HepG2 (cell line): Measurements from ENCODE around the gene TMEM131L. TPM values are rescaled to one million over a fixed set of nuclear protein-coding genes. Genes with fewer than 3 reads are reported as not detected.

ENCODE experiments used
- ATAC-seq: fragments of 200-7000 bp; cut with Tn5 transposase; 3 replicates; pipeline ENCODE4 v1.9.1; 2020; ENCODE audit warnings: mild to moderate bottlenecking, moderate library complexity
- BruUV-seq: library from RNA; stranded (reverse); fragments of 400-500 nt; replicated peaks from 2 replicates; lab custom pipeline; 2021; lab: Mats Ljungman, UMichigan
- CTCF ChIA-PET: fragments of 300-600 bp; formaldehyde crosslinking; extraction: SDS; loops from one replicate; lab custom pipeline; 2021; ENCODE audit warnings: low total read pairs, inconsistent platforms, low intra/inter-chr PET ratio; lab: Yijun Ruan, JAX
- POLR2A ChIA-PET: fragments of 350-600 bp; sonication (Branson Sonifier 250); formaldehyde crosslinking; loops from one replicate; lab custom pipeline; 2020; ENCODE audit warnings: antibody characterized with exemption, inconsistent platforms; lab: Yijun Ruan, JAX
- DNase-seq: peaks from one replicate; pipeline ENCODE4 v3.0.0-alpha.2; 2015; ENCODE audit warnings: low spot score
- FAIRE-seq: peaks from 3 replicates; lab custom pipeline; 2011; peaks lifted over from hg19 to GRCh38; lab: Jason Lieb, UNC
- H2AFZ ChIP-seq: one replicate; pipeline ENCODE4 v1.6.1; 2011; ENCODE audit warnings: low read length, inconsistent platforms
- H3K27ac ChIP-seq: fragments of 300-600 bp; 3 replicates; pipeline ENCODE4 v1.8.0; 2011; ENCODE audit warnings: mixed run types, mild to moderate bottlenecking, mixed read lengths, low read length, inconsistent platforms; ENCODE audit not compliant: insufficient read depth; ENCODE audit errors: extremely low read length
- H3K27me3 ChIP-seq, 2 experiments: fragments of 200-600 bp in 1 of 2; 2 replicates in 1 of 2; 3 replicates in 1 of 2; pipeline versions ENCODE4 v1.6.0 to v1.8.0; 2011; ENCODE audit warnings: low read length in 2 of 2, mild to moderate bottlenecking in 2 of 2, moderate library complexity in 2 of 2, inconsistent platforms in 1 of 2; ENCODE audit not compliant: insufficient read depth in 2 of 2, control insufficient read depth in 1 of 2
- H3K36me3 ChIP-seq, 2 experiments: fragments of 200-600 bp in 1 of 2; replicated peaks in 1 of 2; 2 replicates in 1 of 2; 3 replicates in 1 of 2; pipeline versions ENCODE4 v1.5.1 to v1.8.0; 2011; ENCODE audit warnings: low read length in 2 of 2, inconsistent platforms in 1 of 2; ENCODE audit not compliant: insufficient read depth in 2 of 2, control insufficient read depth in 1 of 2
- H3K4me1 ChIP-seq: 2 replicates; pipeline ENCODE4 v1.5.1; 2012; ENCODE audit warnings: low read length, inconsistent platforms; ENCODE audit not compliant: insufficient read depth
- H3K4me2 ChIP-seq: 2 replicates; pipeline ENCODE4 v1.6.0; 2011; ENCODE audit warnings: low read depth, low read length, inconsistent platforms
- H3K4me3 ChIP-seq, 3 experiments: fragments of 200-600 bp in 1 of 3; sonication (generic), shearing (Covaris generic) in 1 of 3; replicated peaks in 1 of 3; 2 replicates each; pipeline ENCODE4 v1.5.1; 2011 to 2016; ENCODE audit warnings: low read length in 3 of 3, inconsistent platforms in 2 of 3, low read depth in 2 of 3, mild to moderate bottlenecking in 2 of 3, control low read depth in 1 of 3, mixed read lengths in 1 of 3; ENCODE audit not compliant: insufficient read depth in 1 of 3
- H3K79me2 ChIP-seq: one replicate; pipeline ENCODE4 v1.6.1; 2011; ENCODE audit warnings: low read length, inconsistent platforms; ENCODE audit not compliant: insufficient read depth
- H3K9ac ChIP-seq: 2 replicates; pipeline ENCODE4 v1.6.0; 2011; ENCODE audit warnings: mild to moderate bottlenecking, low read depth, low read length, inconsistent platforms; ENCODE audit not compliant: insufficient read depth
- H3K9me3 ChIP-seq: 2 replicates; pipeline ENCODE4 v1.5.1; 2012; ENCODE audit warnings: mild to moderate bottlenecking, low read length
- H4K20me1 ChIP-seq: 2 replicates; pipeline ENCODE4 v1.6.0; 2011; ENCODE audit warnings: inconsistent platforms, mild to moderate bottlenecking, low read length, moderate library complexity; ENCODE audit not compliant: insufficient read depth
- ARID2 ChIP-seq: sonication (generic); formaldehyde crosslinking; IDR thresholded peaks from 2 replicates; pipeline ENCODE4 v1.8.1; 2022; ENCODE audit warnings: mild to moderate bottlenecking, missing genetic modification reagents, borderline replicate concordance
- BCL6 ChIP-seq: IDR thresholded peaks from 2 replicates; pipeline ENCODE4 v1.6.1; 2016; ENCODE audit warnings: missing genetic modification reagents, missing compliant biosample characterization
- FOXJ3 ChIP-seq: sonication (generic); formaldehyde crosslinking; IDR thresholded peaks from 2 replicates; pipeline ENCODE4 v1.4.0; 2020; ENCODE audit warnings: missing genetic modification reagents, mild to moderate bottlenecking, borderline replicate concordance
- HDAC6 ChIP-seq: fragments of 200-600 bp; sonication (generic); IDR thresholded peaks from 2 replicates; pipeline ENCODE4 v1.7.0; 2017; ENCODE audit warnings: mild to moderate bottlenecking, antibody characterized with exemption, low read length, low read depth
- NFE2L1 ChIP-seq: sonication (generic); formaldehyde crosslinking; IDR thresholded peaks from 2 replicates; pipeline ENCODE4 v1.4.0; 2020; ENCODE audit warnings: missing genetic modification reagents, mild to moderate bottlenecking, borderline replicate concordance
- RNF2 ChIP-seq: fragments of 450-650 bp; conservative IDR thresholded peaks from 2 replicates; pipeline ENCODE4 v1.6.1; 2016; ENCODE audit warnings: low read depth
- ZBTB21 ChIP-seq: sonication (generic); formaldehyde crosslinking; IDR thresholded peaks from 2 replicates; pipeline ENCODE4 v1.4.0; 2020; ENCODE audit warnings: missing genetic modification reagents
- ZNF383 ChIP-seq: sonication (generic); formaldehyde crosslinking; IDR thresholded peaks from 2 replicates; pipeline ENCODE4 v1.4.0; 2020; ENCODE audit warnings: missing genetic modification reagents, mild to moderate bottlenecking, borderline replicate concordance
- ZNF407 ChIP-seq: sonication (generic); formaldehyde crosslinking; IDR thresholded peaks from one replicate; pipeline ENCODE4 v1.5.1; 2020; ENCODE audit warnings: mild to moderate bottlenecking, missing genetic modification reagents; ENCODE audit errors: not compliant biosample characterization
- ZNF496 ChIP-seq: sonication (generic); formaldehyde crosslinking; IDR thresholded peaks from 2 replicates; pipeline ENCODE4 v1.8.1; 2023; ENCODE audit warnings: mild to moderate bottlenecking, moderate library complexity, missing genetic modification reagents; ENCODE audit not compliant: insufficient replicate concordance
- ZNF629 ChIP-seq: sonication (generic); formaldehyde crosslinking; conservative IDR thresholded peaks from 2 replicates; pipeline ENCODE4 v1.5.0; 2020; ENCODE audit warnings: missing genetic modification reagents
- ZNF691 ChIP-seq: sonication (generic); formaldehyde crosslinking; IDR thresholded peaks from 2 replicates; pipeline ENCODE4 v1.4.0; 2020; ENCODE audit warnings: missing genetic modification reagents, low read depth, mild to moderate bottlenecking, borderline replicate concordance
- ZNF704 ChIP-seq: sonication (generic); formaldehyde crosslinking; IDR thresholded peaks from 2 replicates; pipeline ENCODE4 v1.8.1; 2023; ENCODE audit warnings: mild to moderate bottlenecking, inconsistent platforms, moderate library complexity, missing genetic modification reagents, borderline replicate concordance
- ZNF878 ChIP-seq: sonication (generic); formaldehyde crosslinking; IDR thresholded peaks from 2 replicates; pipeline ENCODE4 v1.8.1; 2023; ENCODE audit warnings: mild to moderate bottlenecking, missing genetic modification reagents, moderate library complexity
- WGBS: methylation state at CpG from one replicate; pipeline ENCODE4 v1.1.6; 2017; ENCODE audit warnings: low lambda C conversion rate; 5-methylcytosine and 5-hydroxymethylcytosine counted together
- in situ Hi-C: cut with HindIII; loops from 2 replicates; pipeline ENCODE4 v1.10.0; 2017; ENCODE audit warnings: low pct_unique_long_range_greater_than_20kb; ENCODE audit not compliant: extremely low pct_ligation_motif_present
- intact Hi-C: fragments of 100-400 bp; cut with micrococcal nuclease; formaldehyde crosslinking; loops from one replicate; pipeline ENCODE4 v1.10.0; 2022; ENCODE audit not compliant: unreplicated experiment
- polyA plus RNA-seq, 8 experiments: library from polyadenylated mRNA; depleted of rRNA in 3 of 8; stranded (reverse) in 7 of 8; unstranded in 1 of 8; fragments of >200 nt; fragmentation: Illumina TruSeq in 4 of 8; extraction: Trizol in 4 of 8; gene quantifications; 2 replicates each; pipeline versions ENCODE4 v1.2.1 to v1.2.3, GENCODE V29; 2011 to 2016; ENCODE audit warnings: low read depth in 4 of 8, missing spikeins in 1 of 8, mixed read lengths in 1 of 8; ENCODE audit not compliant: insufficient read depth in 1 of 8
- total RNA-seq, 5 experiments: library from RNA; depleted of rRNA; stranded (reverse); fragments of >200 nt; fragmentation: Illumina TruSeq; extraction: Trizol; gene quantifications; 2 replicates each; pipeline ENCODE4 v1.2.3, GENCODE V29; 2016; ENCODE audit warnings: low read depth in 1 of 5

Gene TMEM131L
- total and polyA plus RNA-seq, 2 of the 13 experiments (the other 11 are each of a cell fraction or from before 2014, with no cell fraction given): 2.2 to 4.5 TPM

- H3K27ac ChIP-seq: no peak overlapping the region
- no peaks in the 10 kb centered on the region for H4K20me1 ChIP-seq
- no peaks in the 10 kb centered on the region for H3K27me3 ChIP-seq
- in situ Hi-C loops (no loop called here), intact Hi-C loops (no loop called here)
- no peak for ATAC-seq
- H3K4me1 ChIP-seq: peaks cover 26% of the 10 kb centered on the region
- FAIRE-seq: no peak
- peaks cover 0 to 1% of the 10 kb centered on the region in 2 experiments; a peak in 1 of 5 replicates for H3K36me3 ChIP-seq
- BruUV-seq: no TSS peak
- no peak overlapping the region for H3K4me3 ChIP-seq
- POLR2A ChIA-PET: no interaction called here
- no peak overlapping the region for H3K4me2 ChIP-seq
- 71% methylated on average over 6 of the region's 6 CpGs for WGBS
- H3K9ac ChIP-seq: no peak overlapping the region
- H3K9me3 ChIP-seq: no peaks in the 10 kb centered on the region
- H2AFZ ChIP-seq: no peak overlapping the region
- DNase-seq: no peak
- H3K79me2 ChIP-seq: no peaks in the 10 kb centered on the region
- CTCF ChIA-PET: no interaction called here
- TF ChIP-seq ZBTB21 (no peak), ARID2 (CRISPR knock-in tag) (no peak), ZNF878 (CRISPR knock-in tag) (no peak), ZNF496 (CRISPR knock-in tag) (no peak), ZNF407 (CRISPR knock-in tag) (no peak), ZNF629 (no peak), ZNF704 (no peak), HDAC6 (no peak), BCL6 (CRISPR knock-in tag) (no peak), NFE2L1 (no peak), RNF2 (no peak), FOXJ3 (no peak), ZNF691 (CRISPR knock-in tag) (no peak), ZNF383 (CRISPR knock-in tag) (no peak)
Measured at GRCh38 chr4:153553155-153553818, 87.1 kb downstream of the TMEM131L start.
